HCT116 (cell line): ENCODE results near the gene PDE4A.

Experiments
- CTCF ChIP-seq, 3 experiments: fragments of 200-600 bp in 1 of 3; sonication (generic) in 1 of 3; IDR thresholded peaks in 2 of 3; conservative IDR thresholded peaks in 1 of 3; 2 replicates each; pipeline ENCODE4 v1.5.1; 2012 to 2017; ENCODE audit warnings: low read depth in 2 of 3, low read length in 2 of 3, antibody characterized with exemption in 1 of 3, borderline replicate concordance in 1 of 3, control low read depth in 1 of 3, mild to moderate bottlenecking in 1 of 3, mixed read lengths in 1 of 3, mixed run types in 1 of 3, moderate library complexity in 1 of 3; ENCODE audit not compliant: insufficient read depth in 1 of 3
- EGR1 ChIP-seq: IDR thresholded peaks from 2 replicates; pipeline ENCODE4 v1.6.1; 2012; ENCODE audit warnings: low read depth
- JUND ChIP-seq: IDR thresholded peaks from 2 replicates; pipeline ENCODE4 v1.6.1; 2012
- POLR2A ChIP-seq: IDR thresholded peaks from 2 replicates; pipeline ENCODE4 v1.7.0; 2011; ENCODE audit warnings: borderline replicate concordance; ENCODE audit not compliant: insufficient read depth, insufficient read length; ENCODE audit errors: extremely low read depth

GRCh38 chr19:10505583-10506229, 85.4 kb downstream of the PDE4A start:
- no peak for TF ChIP-seq EGR1
- peak; percentile 58 to 90 (median 85); a peak in 5 of 6 replicates for TF ChIP-seq CTCF (IDR thresholded peaks at IDR 0.05 in 2 of 3, conservative IDR thresholded peaks at IDR 0.05 in 1 of 3; ENCODE audit: borderline replicate concordance in 1 of 3, insufficient read depth in 1 of 3, low read depth in 2 of 3, low read length in 2 of 3)
- no peak for TF ChIP-seq POLR2A
- no peak for TF ChIP-seq JUND
